ENCODE data around the gene FBH1. TPM values are rescaled to one million over a fixed set of nuclear protein-coding genes. Genes with fewer than 3 reads are reported as not detected.
A peak's percentile ranks its signal among the peaks of the same experiment; 100 is the strongest.

Gene FBH1
- total and polyA plus RNA-seq, 9 of the 15 experiments (the other 6 are each of a cell fraction or from before 2014, with no cell fraction given) = 13.4 to 108 (median 77.8) TPM

GRCh38 chr10:5948208-5948585, 58.2 kb downstream of the FBH1 start:
- in situ Hi-C loops (cut with MboI) = loop anchor here (5.0 to 25.0 kb wide), 2 partner anchors 139 to 439 kb away; partner anchors contain the start of gene RBM17

More at GRCh38 chr10:5948208-5948585, 58.2 kb downstream of the FBH1 start:
- no peak overlapping the region for H3K27ac ChIP-seq (ENCODE audit: extremely low read depth, low read depth, low read length)
- no peaks in the 10 kb centered on the region for H4K20me1 ChIP-seq (replicated peaks; ENCODE audit: control insufficient read depth, insufficient read depth, low read length)
- H3K9me1 ChIP-seq (ENCODE audit: control insufficient read depth, insufficient read depth, low read length) = no peaks in the 10 kb centered on the region
- FAIRE-seq = no peak
- no peak overlapping the region for H3K4me3 ChIP-seq
- no peaks in the 10 kb centered on the region for H3K9me3 ChIP-seq (replicated peaks; ENCODE audit: control insufficient read depth, insufficient read depth, low read depth, low read length)
- H3K36me3 ChIP-seq (ENCODE audit: control insufficient read depth, insufficient read depth, low read length) = peaks cover 2% of the 10 kb centered on the region; the same call in 1 of the 3 replicates
- H3K27me3 ChIP-seq (ENCODE audit: control insufficient read depth in 2 of 2, insufficient read depth in 2 of 2, low read length in 2 of 2) = no peaks in the 10 kb centered on the region
- intact Hi-C loops (cut with micrococcal nuclease) = loop anchor here (2.0 to 5.0 kb wide), 3 partner anchors 64 to 453 kb away; no protein-coding TSS in a partner anchor
- TF ChIP-seq MAFF (IDR thresholded peaks at IDR 0.05; ENCODE audit: low read length) (no peak), BCLAF1 (IDR thresholded peaks at IDR 0.05; ENCODE audit: borderline replicate concordance in 1 of 2, control insufficient read depth in 1 of 2, low read depth in 2 of 2, low read length in 1 of 2) (no peak), SMARCA4 (IDR thresholded peaks at IDR 0.05) (no peak), USF2 (CRISPR knock-in tag; IDR thresholded peaks at IDR 0.05) (no peak), HOXB6 (CRISPR knock-in tag; IDR thresholded peaks at IDR 0.05; ENCODE audit: borderline replicate concordance) (no peak), JUNB (CRISPR knock-in tag; conservative IDR thresholded peaks at IDR 0.05) (no peak), ZBTB11 (CRISPR knock-in tag; IDR thresholded peaks at IDR 0.05) (no peak)
- no peak overlapping the region for H3K4me2 ChIP-seq (ENCODE audit: insufficient read depth, low read length)
- H3K79me2 ChIP-seq (ENCODE audit: control insufficient read depth, insufficient read depth, low read length) = no peaks in the 10 kb centered on the region
- H2AFZ ChIP-seq (ENCODE audit: low read depth, low read length) = no peak overlapping the region
- WGBS (ENCODE audit: insufficient coverage, low coverage, missing lambda C conversion rate) = 30% methylated on average over 6 of the region's 6 CpGs
- no peak for DNase-seq (ENCODE audit: extremely low read depth in 1 of 4, low spot score in 3 of 4)
- H3K9ac ChIP-seq (ENCODE audit: insufficient read depth in 1 of 2, low read depth in 2 of 2, low read length in 2 of 2) = no peak overlapping the region
- CTCF ChIA-PET (ENCODE audit: low intra/inter-chr PET ratio) = interaction anchor here (0.6 to 4.1 kb wide), 3 partner anchors 134 to 453 kb away, joined by 5 to 47 read pairs (median 6); partner anchors contain the start of gene RBM17
- ATAC-seq = 0 out of 3 replicates have a peak, but pooled peaks have one; percentile 11
- POLR2A ChIA-PET = interaction anchor here (1.5 kb wide), 1 partner anchor 453 kb away, joined by 4 read pairs; no protein-coding TSS in a partner anchor
- H3K4me1 ChIP-seq (replicated peaks in 1 of 2; ENCODE audit: control insufficient read depth in 2 of 2, insufficient read depth in 2 of 2, low read length in 2 of 2) = peaks cover 9 to 25% of the 10 kb centered on the region in 2 experiments; a peak in 4 of 5 replicates
- BruUV-seq (replicated peaks) = no TSS peak

All from K562 (cell line).